Ishikawa (cell line): ENCODE measurements around the gene LRP1-AS.

Experiments used
- CEBPB ChIP-seq: IDR thresholded peaks from 2 replicates; pipeline ENCODE4 v1.6.1; 2012
- CREB1 ChIP-seq: IDR thresholded peaks from 2 replicates; pipeline ENCODE4 v1.6.1; 2012; ENCODE audit warnings: low read depth
- EGR1 ChIP-seq: IDR thresholded peaks from 2 replicates; pipeline ENCODE4 v1.6.1; 2012
- EP300 ChIP-seq: IDR thresholded peaks from 2 replicates; pipeline ENCODE4 v1.6.1; 2012; ENCODE audit warnings: borderline replicate concordance
- FOXM1 ChIP-seq: IDR thresholded peaks from 2 replicates; pipeline ENCODE4 v1.6.1; 2012; ENCODE audit warnings: low read depth, borderline replicate concordance
- MAX ChIP-seq: IDR thresholded peaks from 2 replicates; pipeline ENCODE4 v1.6.1; 2012
- NFIC ChIP-seq: IDR thresholded peaks from 2 replicates; pipeline ENCODE4 v1.6.1; 2012
- RAD21 ChIP-seq: IDR thresholded peaks from 2 replicates; pipeline ENCODE4 v1.6.1; 2012; ENCODE audit warnings: low read depth
- REST ChIP-seq: IDR thresholded peaks from 2 replicates; pipeline ENCODE4 v1.6.1; 2012; ENCODE audit warnings: low read depth, mild to moderate bottlenecking
- TAF1 ChIP-seq: IDR thresholded peaks from 2 replicates; pipeline ENCODE4 v1.6.1; 2012; ENCODE audit warnings: low read depth, mild to moderate bottlenecking
- TCF12 ChIP-seq: IDR thresholded peaks from 2 replicates; pipeline ENCODE4 v1.6.1; 2012; ENCODE audit warnings: low read depth
- TEAD4 ChIP-seq: IDR thresholded peaks from 2 replicates; pipeline ENCODE4 v1.6.1; 2012
- USF1 ChIP-seq: IDR thresholded peaks from 2 replicates; pipeline ENCODE4 v1.6.1; 2012
- YY1 ChIP-seq: IDR thresholded peaks from 2 replicates; pipeline ENCODE4 v1.6.1; 2012; ENCODE audit warnings: low read depth
- ZBTB7A ChIP-seq: IDR thresholded peaks from 2 replicates; pipeline ENCODE4 v1.6.1; 2012; ENCODE audit warnings: low read depth

LRP1-AS gene

GRCh38 chr12:57145460-57146059, 1.9 kb downstream of the LRP1-AS start:
- TF ChIP-seq EGR1 (no peak), EP300 (no peak)

GRCh38 chr12:57143454-57143853, 4.0 kb downstream of the LRP1-AS start:
- TF ChIP-seq REST (no peak), EP300 (no peak), RAD21 (no peak), USF1 (no peak), EGR1 (no peak), NFIC (no peak), FOXM1 (no peak), ZBTB7A (no peak), YY1 (no peak), TEAD4 (no peak), TAF1 (no peak), TCF12 (no peak), MAX (no peak), CREB1 (no peak), CEBPB (no peak)

- no peak for TF ChIP-seq TCF12
- TF ChIP-seq FOXM1: no peak
Measured at GRCh38 chr12:57142727-57143126, 4.7 kb downstream of the LRP1-AS start.

GRCh38 chr12:57142121-57142520, 5.3 kb downstream of the LRP1-AS start:
- TF ChIP-seq TCF12 (no peak), EGR1 (no peak), REST (no peak), EP300 (no peak), CREB1 (no peak), TEAD4 (no peak), TAF1 (no peak), MAX (no peak)

GRCh38 chr12:57141249-57141648, 6.2 kb downstream of the LRP1-AS start:
- TF ChIP-seq REST: no peak
- no peak for TF ChIP-seq USF1
- TF ChIP-seq TEAD4: no peak
- TF ChIP-seq TCF12: no peak
- no peak for TF ChIP-seq RAD21
- no peak for TF ChIP-seq CEBPB
- no peak for TF ChIP-seq YY1
- TF ChIP-seq EGR1: no peak
- TF ChIP-seq CREB1: no peak
- no peak for TF ChIP-seq FOXM1
- no peak for TF ChIP-seq MAX
- no peak for TF ChIP-seq EP300
- TF ChIP-seq ZBTB7A: no peak
- no peak for TF ChIP-seq TAF1
- TF ChIP-seq NFIC: no peak
